ENCODE measurements around the gene NEMP1.
A peak's percentile ranks its signal among the peaks of the same experiment; 100 is the strongest.

The NEMP1 gene

GRCh38 chr12:57051011-57051410 is 27.6 kb downstream of the NEMP1 start:
- DNase-seq, result no peak

GRCh38 chr12:57049890-57050289 is 28.7 kb downstream of the NEMP1 start, which contains the start of gene MYO1A:
Gene MYO1A, minus strand, starts transcription at chr12:57050129. Its CDS starts 1,806 bp downstream, at chr12:57048323.
- no peak for DNase-seq

- DNase-seq, result no peak
Measured at GRCh38 chr12:57049119-57049446, 29.5 kb downstream of the NEMP1 start.

- DNase-seq, result no peak
Measured at GRCh38 chr12:57048423-57049118, 30.0 kb downstream of the NEMP1 start.

GRCh38 chr12:57047981-57048380 is 30.6 kb downstream of the NEMP1 start:
- DNase-seq, result no peak

- DNase-seq, result no peak
Measured at GRCh38 chr12:57046947-57047890, 31.4 kb downstream of the NEMP1 start.

- DNase-seq, result no peak
Measured at GRCh38 chr12:57046086-57046791, 32.4 kb downstream of the NEMP1 start.

- no peak for DNase-seq
Measured at GRCh38 chr12:57044889-57045288, 33.7 kb downstream of the NEMP1 start.

- DNase-seq, result no peak
Measured at GRCh38 chr12:57044468-57044867, 34.1 kb downstream of the NEMP1 start.

- DNase-seq, result no peak
Measured at GRCh38 chr12:57042695-57043094, 35.9 kb downstream of the NEMP1 start.

- DNase-seq, result no peak
Measured at GRCh38 chr12:57040750-57041149, 37.8 kb downstream of the NEMP1 start.

- DNase-seq, result no peak
Measured at GRCh38 chr12:57040211-57040610, 38.4 kb downstream of the NEMP1 start.

- no peak for DNase-seq
Measured at GRCh38 chr12:57039016-57039798, 39.4 kb downstream of the NEMP1 start.

GRCh38 chr12:57037264-57037663 is 41.3 kb downstream of the NEMP1 start:
- DNase-seq, result no peak

GRCh38 chr12:57033431-57033830 is 45.2 kb downstream of the NEMP1 start:
- DNase-seq, result peak; percentile 19

GRCh38 chr12:57031789-57032188 is 46.8 kb downstream of the NEMP1 start:
- DNase-seq, result no peak

GRCh38 chr12:57031138-57031725 is 47.4 kb downstream of the NEMP1 start:
- peak; percentile 72 for DNase-seq

GRCh38 chr12:57029457-57029856 is 49.1 kb downstream of the NEMP1 start:
- DNase-seq, result no peak

- DNase-seq, result no peak
Measured at GRCh38 chr12:57027805-57028153, 50.8 kb downstream of the NEMP1 start.

- no peak for DNase-seq
Measured at GRCh38 chr12:57027011-57027804, 51.4 kb downstream of the NEMP1 start.

- DNase-seq, result no peak
Measured at GRCh38 chr12:57025196-57025595, 53.4 kb downstream of the NEMP1 start.

All from DMS53 (cell line).